HUES48 (cell line): ENCODE measurements around the gene MYO3B.
A peak's percentile ranks its signal among the peaks of the same experiment; 100 is the strongest.

Experiments used
- H3K27ac ChIP-seq: one replicate; pipeline ENCODE4 v1.7.0; 2013; ENCODE audit warnings: low read depth, low read length, inconsistent platforms
- H3K27me3 ChIP-seq: 2 replicates; pipeline ENCODE4 v1.6.1; 2013; ENCODE audit warnings: mild to moderate bottlenecking, low read length; ENCODE audit not compliant: control insufficient read depth, insufficient read depth
- H3K36me3 ChIP-seq: 2 replicates; pipeline ENCODE4 v1.6.1; 2013; ENCODE audit warnings: low read length; ENCODE audit not compliant: control insufficient read depth, insufficient read depth
- H3K4me1 ChIP-seq: 2 replicates; pipeline ENCODE4 v1.6.1; 2013; ENCODE audit warnings: mild to moderate bottlenecking, low read length; ENCODE audit not compliant: control insufficient read depth, insufficient read depth
- H3K4me3 ChIP-seq: 2 replicates; pipeline ENCODE4 v1.5.1; 2013; ENCODE audit warnings: mild to moderate bottlenecking, low read depth, low read length
- H3K9ac ChIP-seq: 2 replicates; pipeline ENCODE4 v1.6.1; 2013; ENCODE audit warnings: mild to moderate bottlenecking, low read depth, low read length, moderate library complexity
- H3K9me3 ChIP-seq: 2 replicates; pipeline ENCODE4 v1.6.1; 2013; ENCODE audit warnings: low read length; ENCODE audit not compliant: control insufficient read depth, insufficient read depth

MYO3B gene

DNA sequence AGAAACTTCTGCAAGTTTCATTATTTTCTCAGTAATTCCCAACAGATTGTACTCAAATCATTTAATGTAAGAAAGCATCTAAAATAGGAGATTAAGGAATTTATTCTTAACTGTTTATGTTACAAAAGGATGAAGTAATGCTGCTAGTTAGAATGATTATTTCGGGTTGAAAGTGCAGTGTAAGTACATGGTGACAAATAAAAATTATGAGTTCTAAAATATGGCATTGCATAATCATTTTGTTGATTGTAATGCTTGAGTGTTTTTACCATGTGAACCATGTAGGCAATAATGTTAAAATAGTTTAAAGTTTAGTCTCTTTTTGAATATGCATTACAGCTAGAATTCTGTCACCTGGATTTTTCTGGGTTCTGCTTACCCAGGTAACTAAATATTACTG lies 388.2 kb downstream of the MYO3B start:
- Histone ChIP-seq H3K27me3 (no peaks in the 10 kb centered on the region), H3K9me3 (no peaks in the 10 kb centered on the region), H3K4me1 (no peaks in the 10 kb centered on the region)

DNA sequence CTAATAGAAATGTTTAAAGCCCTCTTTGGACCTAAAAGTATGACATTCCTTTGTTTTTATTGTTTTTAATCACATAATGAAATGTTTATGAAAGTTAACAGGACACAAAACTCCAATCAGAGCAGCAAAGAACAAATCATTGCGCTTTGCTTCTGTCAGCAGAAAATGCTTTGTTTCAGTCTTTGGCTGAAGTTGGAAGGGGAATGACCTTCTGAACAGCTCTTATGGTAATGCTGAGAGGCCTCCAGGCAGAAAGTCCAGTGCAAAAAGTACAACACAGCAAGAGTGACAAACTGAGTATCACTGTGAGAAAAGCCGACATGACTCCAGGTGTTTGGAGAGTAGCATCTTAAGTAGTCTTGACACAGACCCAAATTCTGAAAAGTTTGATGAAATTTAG lies 389.5 kb downstream of the MYO3B start:
- H3K36me3 ChIP-seq, result no peaks in the 10 kb centered on the region
- H3K27ac ChIP-seq, result no peak overlapping the region
- no peak overlapping the region for H3K4me3 ChIP-seq
- H3K27me3 ChIP-seq, result no peaks in the 10 kb centered on the region
- no peaks in the 10 kb centered on the region for H3K9me3 ChIP-seq
- H3K9ac ChIP-seq, result no peak overlapping the region
- no peaks in the 10 kb centered on the region for H3K4me1 ChIP-seq

More for the DNA sequence above, 388.2 kb downstream of the MYO3B start:
- no peak overlapping the region for H3K4me3 ChIP-seq
- H3K27ac ChIP-seq, result no peak overlapping the region
- no peaks in the 10 kb centered on the region for H3K36me3 ChIP-seq
- H3K9ac ChIP-seq, result no peak overlapping the region

DNA sequence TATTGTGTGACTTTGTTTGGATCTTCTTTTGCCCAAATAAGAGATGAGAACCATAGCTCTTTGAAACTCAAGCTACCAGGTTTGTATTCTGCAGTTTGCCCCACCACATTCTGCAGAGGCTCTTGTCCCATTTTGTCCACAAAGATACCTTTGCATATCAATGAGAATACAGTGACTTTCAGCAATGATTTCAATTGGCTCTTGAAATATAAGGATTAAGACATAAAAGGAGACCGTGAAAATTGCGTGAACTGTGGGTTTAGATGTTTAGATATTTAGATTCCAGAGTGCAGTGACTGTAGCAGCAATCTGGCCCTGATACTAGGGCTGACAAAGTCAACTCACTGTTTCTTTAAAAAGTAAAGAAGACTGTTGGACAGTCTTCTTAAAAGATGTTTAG lies 390.6 kb downstream of the MYO3B start:
- H3K36me3 ChIP-seq, result no peaks in the 10 kb centered on the region
- H3K9ac ChIP-seq, result no peak overlapping the region
- H3K27ac ChIP-seq, result no peak overlapping the region
- peaks cover 3% of the 10 kb centered on the region; the same call in 1 of the 2 replicates for H3K4me1 ChIP-seq
- H3K27me3 ChIP-seq, result no peaks in the 10 kb centered on the region
- no peaks in the 10 kb centered on the region for H3K9me3 ChIP-seq
- H3K4me3 ChIP-seq, result no peak overlapping the region

DNA sequence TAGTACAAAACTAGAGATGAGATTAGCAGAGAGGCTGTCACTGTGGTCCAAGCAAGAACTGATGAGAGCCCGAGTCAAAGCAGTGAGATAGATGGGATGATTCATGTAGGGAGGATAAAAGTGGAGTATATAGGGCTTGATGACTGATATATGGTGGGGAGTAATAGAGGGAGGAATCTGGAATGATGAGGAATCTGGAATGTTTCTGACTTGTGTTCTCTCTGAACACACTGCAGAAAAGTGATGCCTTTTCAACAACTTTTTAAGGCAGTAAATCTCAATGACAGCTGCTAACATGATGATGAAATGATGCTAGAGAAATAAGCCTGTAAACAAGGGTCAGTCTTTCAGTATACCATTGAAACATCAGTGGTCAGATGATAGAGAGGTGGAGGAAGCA lies 393.7 kb downstream of the MYO3B start:
- no peaks in the 10 kb centered on the region for H3K27me3 ChIP-seq
- H3K36me3 ChIP-seq, result no peaks in the 10 kb centered on the region
- H3K27ac ChIP-seq, result no peak overlapping the region
- H3K4me3 ChIP-seq, result no peak overlapping the region
- H3K9ac ChIP-seq, result no peak overlapping the region
- H3K4me1 ChIP-seq, result peaks cover 13% of the 10 kb centered on the region
- H3K9me3 ChIP-seq, result no peaks in the 10 kb centered on the region

DNA sequence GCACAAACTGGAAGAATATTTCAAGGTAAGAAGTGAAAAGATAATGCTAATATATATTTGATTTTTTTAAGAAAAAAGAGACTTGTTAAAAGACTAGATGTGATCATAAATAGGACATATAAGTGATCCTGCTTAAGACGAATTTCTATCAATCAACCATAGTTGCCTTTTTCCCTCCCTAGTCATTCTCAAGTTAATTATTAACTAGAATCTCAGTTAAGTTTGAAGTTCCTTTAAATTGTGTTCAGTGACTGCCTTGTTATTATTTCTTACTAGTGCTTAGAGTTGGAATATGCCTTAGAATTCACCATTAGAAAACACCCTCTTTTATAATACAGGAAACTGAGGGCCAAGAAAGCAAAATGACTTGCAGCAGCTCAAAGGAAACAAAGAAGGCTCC lies 395.7 kb downstream of the MYO3B start:
- H3K27me3 ChIP-seq, result no peaks in the 10 kb centered on the region
- H3K9me3 ChIP-seq, result no peaks in the 10 kb centered on the region
- no peak overlapping the region for H3K9ac ChIP-seq
- H3K27ac ChIP-seq, result peak overlapping the region; percentile 48
- H3K36me3 ChIP-seq, result no peaks in the 10 kb centered on the region
- no peak overlapping the region for H3K4me3 ChIP-seq
- H3K4me1 ChIP-seq, result peaks cover 13% of the 10 kb centered on the region

DNA sequence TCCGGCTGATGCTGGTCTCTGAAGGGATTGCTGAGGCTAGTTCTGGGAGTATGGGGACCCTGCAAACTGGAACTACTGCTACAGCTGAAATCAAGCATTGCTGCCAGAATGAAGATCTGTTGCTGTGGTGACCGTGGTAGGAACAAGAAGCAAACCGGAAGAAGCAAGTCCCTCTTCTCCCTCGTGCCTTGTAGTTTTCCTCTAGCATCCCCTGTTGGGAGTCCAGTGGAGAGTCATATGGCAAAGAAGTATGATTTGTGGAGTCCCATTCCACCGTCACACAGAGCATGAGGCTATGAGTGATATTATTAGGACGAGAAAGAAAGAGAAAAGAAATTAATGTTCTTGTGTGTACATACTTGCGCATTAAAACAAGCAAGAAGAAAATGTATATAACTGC lies 398.3 kb downstream of the MYO3B start:
- no peaks in the 10 kb centered on the region for H3K27me3 ChIP-seq
- no peaks in the 10 kb centered on the region for H3K9me3 ChIP-seq
- H3K4me3 ChIP-seq, result no peak overlapping the region
- peaks cover 13% of the 10 kb centered on the region for H3K4me1 ChIP-seq
- H3K36me3 ChIP-seq, result no peaks in the 10 kb centered on the region
- no peak overlapping the region for H3K27ac ChIP-seq
- H3K9ac ChIP-seq, result no peak overlapping the region

DNA sequence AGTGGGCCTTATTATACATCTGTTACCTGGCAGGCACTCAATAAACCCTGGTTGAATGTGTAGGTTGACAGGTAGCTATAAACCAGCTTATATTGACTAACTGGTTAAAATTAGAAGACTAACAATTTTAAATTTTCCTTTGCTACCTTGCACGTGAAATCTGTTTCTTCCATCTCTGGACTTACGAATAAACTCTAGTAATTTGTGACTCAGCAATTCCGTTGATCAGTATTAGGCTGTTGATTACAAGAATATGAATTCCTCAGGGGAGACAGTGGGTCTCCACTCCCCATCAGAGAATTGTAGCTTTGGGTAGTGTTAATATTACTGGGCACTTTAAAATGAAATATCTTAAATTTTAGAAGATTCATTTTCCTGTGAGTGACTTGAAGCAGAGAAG lies 399.4 kb downstream of the MYO3B start:
- no peak overlapping the region for H3K4me3 ChIP-seq
- H3K9ac ChIP-seq, result no peak overlapping the region
- H3K27ac ChIP-seq, result no peak overlapping the region
- H3K9me3 ChIP-seq, result no peaks in the 10 kb centered on the region
- H3K36me3 ChIP-seq, result no peaks in the 10 kb centered on the region
- peaks cover 18% of the 10 kb centered on the region for H3K4me1 ChIP-seq
- no peaks in the 10 kb centered on the region for H3K27me3 ChIP-seq

DNA sequence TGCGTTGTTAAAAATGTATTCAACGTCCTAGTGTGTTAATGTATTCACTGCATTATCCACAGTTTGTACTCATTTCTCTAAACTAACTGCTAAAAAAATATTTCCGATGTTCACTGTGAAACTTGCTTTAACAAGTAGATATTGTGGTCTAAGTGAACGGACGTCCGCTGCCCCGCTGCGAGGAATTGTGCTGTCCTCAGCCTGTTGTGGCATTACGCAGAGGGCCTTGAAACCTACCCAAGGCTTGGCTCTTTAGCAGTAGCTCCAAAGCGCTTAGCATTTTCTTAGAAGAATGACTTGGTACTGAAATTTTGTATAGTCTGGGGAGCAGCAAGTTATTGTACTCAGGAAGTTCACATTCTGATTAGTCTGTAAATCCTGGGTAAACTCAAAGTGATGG lies 400.7 kb downstream of the MYO3B start:
- Histone ChIP-seq H3K4me3 (no peak overlapping the region), H3K27me3 (no peaks in the 10 kb centered on the region), H3K9ac (no peak overlapping the region), H3K9me3 (no peaks in the 10 kb centered on the region), H3K4me1 (peaks cover 21% of the 10 kb centered on the region), H3K36me3 (no peaks in the 10 kb centered on the region), H3K27ac (no peak overlapping the region)

DNA sequence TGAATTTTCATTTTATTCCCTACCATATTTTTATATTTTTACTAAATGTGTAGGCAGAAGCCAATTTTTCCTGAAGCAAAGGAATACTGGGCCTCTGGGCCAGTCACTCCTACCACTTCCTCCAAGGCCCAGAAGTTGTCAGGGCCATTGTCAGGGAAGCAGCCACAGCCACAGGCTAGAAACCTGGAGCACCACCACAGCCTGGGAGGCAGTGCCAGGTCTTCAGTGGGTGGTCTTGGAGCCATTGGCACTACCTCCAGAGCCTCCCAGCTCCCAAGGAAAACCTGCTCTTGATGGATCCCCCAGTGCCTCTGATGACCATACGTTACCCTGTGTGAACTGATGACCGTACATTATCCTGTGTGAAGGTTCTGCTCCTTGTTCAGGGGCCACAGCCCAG lies 401.6 kb downstream of the MYO3B start:
- Histone ChIP-seq H3K27me3 (no peaks in the 10 kb centered on the region), H3K27ac (no peak overlapping the region), H3K4me1 (peaks cover 12% of the 10 kb centered on the region), H3K9ac (no peak overlapping the region), H3K9me3 (no peaks in the 10 kb centered on the region), H3K36me3 (no peaks in the 10 kb centered on the region), H3K4me3 (no peak overlapping the region)

DNA sequence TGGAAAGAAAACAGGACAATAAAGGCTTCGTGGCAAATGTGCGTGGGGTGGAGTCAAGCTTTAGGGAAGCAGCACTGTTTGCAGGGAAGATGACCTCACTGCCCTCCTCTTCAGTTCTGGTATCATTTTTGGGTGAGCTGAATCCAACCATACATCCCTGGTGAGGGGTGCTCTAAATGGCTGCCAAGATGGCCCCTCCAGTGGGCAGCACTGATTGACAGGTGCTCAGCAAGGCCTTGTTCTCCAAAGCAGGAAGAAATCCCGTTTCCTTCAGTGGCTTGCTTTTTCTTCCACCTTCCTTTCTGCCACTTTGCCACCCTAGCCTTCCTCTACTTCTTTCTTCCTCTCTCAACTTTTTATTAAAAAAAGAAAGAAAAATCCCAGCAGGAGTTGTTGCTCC lies 404.4 kb downstream of the MYO3B start:
- Histone ChIP-seq H3K27me3 (no peaks in the 10 kb centered on the region), H3K4me1 (peaks cover 11% of the 10 kb centered on the region), H3K9ac (no peak overlapping the region), H3K9me3 (no peaks in the 10 kb centered on the region), H3K36me3 (no peaks in the 10 kb centered on the region), H3K4me3 (no peak overlapping the region), H3K27ac (peak overlapping the region; percentile 83)

DNA sequence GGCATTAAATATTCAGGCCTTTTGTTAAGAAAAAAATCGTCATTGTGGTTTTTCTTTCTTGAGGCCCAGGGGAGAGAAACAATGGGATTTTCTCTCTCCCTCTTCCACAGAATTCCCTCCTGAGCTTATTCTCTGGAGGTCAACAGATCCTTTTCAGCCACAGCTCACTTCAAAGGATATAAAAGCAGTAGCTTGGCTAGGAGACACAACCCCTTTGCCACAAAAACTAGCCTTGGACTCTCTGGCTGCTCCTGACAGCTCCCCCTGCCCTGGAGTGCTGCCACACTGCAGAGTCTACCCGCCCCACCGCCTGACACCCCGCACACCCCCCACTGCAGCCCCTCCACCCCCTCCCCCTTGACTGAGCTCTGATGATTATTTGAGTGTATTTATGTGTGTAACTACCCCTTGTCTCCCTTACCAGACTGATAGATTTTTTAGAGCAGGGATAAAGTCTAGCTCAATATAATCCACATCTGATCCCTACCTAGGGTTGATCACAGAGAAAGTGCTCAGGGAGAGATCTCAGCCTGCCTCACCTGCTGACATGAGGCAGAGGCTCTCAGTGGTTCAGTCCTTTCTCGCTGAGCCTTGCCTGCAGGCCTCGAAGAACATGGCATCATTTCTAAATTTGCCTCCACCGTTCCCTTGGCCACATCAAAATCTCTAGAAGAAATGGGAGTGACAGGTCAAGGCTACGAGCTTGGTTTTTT lies 405.0 kb downstream of the MYO3B start:
- no peaks in the 10 kb centered on the region for H3K27me3 ChIP-seq
- peak overlapping the region; percentile 83 for H3K27ac ChIP-seq
- no peaks in the 10 kb centered on the region for H3K36me3 ChIP-seq
- no peak overlapping the region for H3K4me3 ChIP-seq
- no peak overlapping the region for H3K9ac ChIP-seq
- no peaks in the 10 kb centered on the region for H3K9me3 ChIP-seq
- H3K4me1 ChIP-seq, result peaks cover 11% of the 10 kb centered on the region
